A673 (cell line): ENCODE measurements around the gene STOX2.

Source experiments
- CTCF ChIP-seq: fragments of 300-800, 200-600 bp; sonication (generic); conservative IDR thresholded peaks from 2 replicates; pipeline ENCODE4 v1.5.1; 2017; ENCODE audit warnings: low read depth, mild to moderate bottlenecking, antibody characterized with exemption, low read length, moderate library complexity, mixed read lengths
- EZH2 ChIP-seq: fragments of 200-600 bp; sonication (generic); IDR thresholded peaks from 2 replicates; pipeline ENCODE4 v1.6.1; 2017; ENCODE audit warnings: borderline replicate concordance, low read depth, mild to moderate bottlenecking, mixed read lengths, antibody characterized with exemption, low read length; ENCODE audit not compliant: poor library complexity, severe bottlenecking

- no peak for TF ChIP-seq CTCF
- TF ChIP-seq EZH2: no peak
Observed at GRCh38 chr4:184016759-184017668, 111.9 kb downstream of the STOX2 start.
